ENCODE measurements around the gene TOM1L2. TPM values are rescaled to one million over a fixed set of nuclear protein-coding genes. Genes with fewer than 3 reads are reported as not detected.

TOM1L2 gene
- total and polyA plus RNA-seq, 11 donors: 122 to 345 (median 247) TPM

DNA sequence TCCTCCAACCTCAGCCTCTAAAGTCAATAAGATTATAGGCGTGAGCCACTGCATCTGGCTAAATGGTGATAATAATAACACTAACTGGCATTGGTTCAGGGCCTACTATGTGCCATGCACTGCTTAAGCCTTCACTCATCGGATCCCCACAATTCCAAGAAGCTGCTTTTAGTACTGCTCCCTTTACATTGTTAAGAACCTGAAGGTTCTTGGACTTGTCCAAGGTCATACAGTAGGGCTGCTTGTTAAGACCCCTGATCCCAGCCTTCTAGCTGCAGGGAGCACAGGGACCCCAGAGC, 142.0 kb downstream of the TOM1L2 start:
- WGBS, 4 donors: 94 to 98% (median 96%) methylated on average over 2 of the region's 2 CpGs
- ATAC-seq (no peak), DNase-seq (no peak)
- Histone ChIP-seq H3K27ac (peak overlapping the region in 2 of 12 donors; percentile 77 to 79), H3K4me3 (no peak overlapping the region), H3K27me3 (no peaks in the 10 kb centered on the region), H3K9me3 (no peaks in the 10 kb centered on the region), H3K4me1 (peaks cover under 1 to 59% (median 27%) of the 10 kb centered on the region in 12 donors), H3K36me3 (peaks cover 0 to 15% (median 0%) of the 10 kb centered on the region in 9 donors)
- intact Hi-C loops (cut with DNase I): no loop called here
- TF ChIP-seq, protein P1, sequence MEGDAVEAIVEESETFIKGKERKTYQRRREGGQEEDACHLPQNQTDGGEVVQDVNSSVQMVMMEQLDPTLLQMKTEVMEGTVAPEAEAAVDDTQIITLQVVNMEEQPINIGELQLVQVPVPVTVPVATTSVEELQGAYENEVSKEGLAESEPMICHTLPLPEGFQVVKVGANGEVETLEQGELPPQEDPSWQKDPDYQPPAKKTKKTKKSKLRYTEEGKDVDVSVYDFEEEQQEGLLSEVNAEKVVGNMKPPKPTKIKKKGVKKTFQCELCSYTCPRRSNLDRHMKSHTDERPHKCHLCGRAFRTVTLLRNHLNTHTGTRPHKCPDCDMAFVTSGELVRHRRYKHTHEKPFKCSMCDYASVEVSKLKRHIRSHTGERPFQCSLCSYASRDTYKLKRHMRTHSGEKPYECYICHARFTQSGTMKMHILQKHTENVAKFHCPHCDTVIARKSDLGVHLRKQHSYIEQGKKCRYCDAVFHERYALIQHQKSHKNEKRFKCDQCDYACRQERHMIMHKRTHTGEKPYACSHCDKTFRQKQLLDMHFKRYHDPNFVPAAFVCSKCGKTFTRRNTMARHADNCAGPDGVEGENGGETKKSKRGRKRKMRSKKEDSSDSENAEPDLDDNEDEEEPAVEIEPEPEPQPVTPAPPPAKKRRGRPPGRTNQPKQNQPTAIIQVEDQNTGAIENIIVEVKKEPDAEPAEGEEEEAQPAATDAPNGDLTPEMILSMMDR (IDR thresholded peaks at IDR 0.05): no peak
- TF ChIP-seq POLR2A (IDR thresholded peaks at IDR 0.05): no peak

DNA sequence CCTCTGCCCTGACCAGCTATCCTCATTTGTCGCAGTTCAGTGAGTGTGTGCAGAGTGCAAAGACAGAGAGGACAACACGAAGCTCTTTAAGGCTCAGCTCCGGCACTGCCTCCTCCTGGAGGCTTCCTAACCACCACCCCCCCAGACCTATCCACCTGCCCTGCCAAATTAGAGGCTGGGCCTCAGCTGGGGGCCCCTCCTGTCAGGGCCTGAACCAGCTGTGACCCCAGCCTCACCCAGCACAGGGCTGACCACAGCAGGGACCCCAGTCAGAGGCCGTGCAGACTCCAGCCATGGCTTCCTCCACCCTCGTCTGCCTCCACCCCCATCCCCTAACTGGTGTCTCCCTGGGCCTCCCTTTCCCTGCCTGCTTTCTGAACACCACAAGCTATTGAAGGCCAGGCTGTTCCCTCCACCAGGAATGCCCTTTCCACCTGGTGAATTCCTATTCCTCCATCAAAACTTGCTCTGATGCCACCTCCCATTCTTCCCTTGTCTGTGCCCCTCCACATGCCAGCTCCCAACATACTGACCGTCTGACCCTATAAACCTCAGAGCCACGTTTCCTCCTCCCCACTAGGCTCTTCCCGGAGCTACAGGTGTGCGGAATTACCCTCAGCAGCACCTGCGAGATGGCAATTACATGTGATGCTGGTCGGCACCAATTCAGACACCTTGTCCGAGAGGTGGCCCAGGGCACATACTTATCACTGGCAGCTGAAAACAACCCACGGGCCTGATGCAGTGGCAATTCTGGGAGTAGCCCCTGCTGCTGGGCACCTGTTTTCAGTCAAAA, 144.2 kb downstream of the TOM1L2 start:
- Histone ChIP-seq H3K4me3 (no peak overlapping the region), H3K27me3 (no peaks in the 10 kb centered on the region), H3K36me3 (peaks cover 0 to 15% (median 0%) of the 10 kb centered on the region in 9 donors), H3K4me1 (peaks cover 10 to 61% (median 35%) of the 10 kb centered on the region in 12 donors), H3K9me3 (no peaks in the 10 kb centered on the region), H3K27ac (no peak overlapping the region)
- ATAC-seq (no peak), DNase-seq (no peak)
- intact Hi-C loops (cut with DNase I): no loop called here
- no peak for TF ChIP-seq POLR2A (IDR thresholded peaks at IDR 0.05)
- TF ChIP-seq, protein P1 (IDR thresholded peaks at IDR 0.05): no peak
- WGBS, 4 donors: 87 to 89% (median 88%) methylated on average over 11 to 13 of the region's 13 CpGs

DNA sequence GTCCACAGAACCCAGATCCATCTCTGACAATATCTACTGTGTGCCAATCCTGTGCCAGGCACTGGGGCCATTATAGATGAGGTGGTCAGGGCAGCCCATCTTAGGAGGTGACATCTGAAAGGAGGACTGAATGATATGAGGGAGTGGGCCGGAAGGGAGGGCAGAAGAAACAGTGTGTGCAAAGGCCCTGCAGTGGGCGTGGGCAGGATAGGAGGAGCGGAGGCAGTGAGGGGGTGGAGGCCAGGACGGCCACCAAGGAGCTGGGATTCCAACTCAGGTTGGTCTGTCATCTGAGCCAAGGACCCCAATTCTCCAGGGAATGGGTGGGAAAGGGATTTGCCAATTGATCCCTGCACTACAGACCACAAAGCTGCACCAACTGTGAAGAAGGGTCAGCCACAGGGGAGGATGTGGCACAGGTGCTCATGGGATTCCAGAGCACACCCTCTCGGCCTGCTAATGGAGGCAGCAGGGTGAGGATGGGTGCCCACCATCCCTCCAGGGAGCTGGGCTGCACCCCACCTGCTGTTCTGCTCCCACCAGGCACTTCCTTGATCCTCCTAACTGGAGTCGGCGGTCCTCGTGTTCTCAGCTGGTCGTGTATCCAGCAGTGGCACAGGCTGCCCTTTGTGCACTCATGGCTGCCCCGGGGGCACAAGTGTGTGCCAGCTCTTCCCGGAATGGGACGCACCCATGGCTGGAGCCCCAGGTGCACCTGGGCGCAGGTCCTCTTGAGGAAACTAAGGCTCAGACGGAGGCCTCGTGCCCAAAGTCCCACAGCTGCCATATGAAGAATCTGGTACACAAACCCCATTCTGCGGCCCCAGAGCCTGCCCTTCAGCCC, 145.0 kb downstream of the TOM1L2 start:
- TF ChIP-seq POLR2A (IDR thresholded peaks at IDR 0.05): no peak
- TF ChIP-seq, protein P1 (IDR thresholded peaks at IDR 0.05): no peak
- intact Hi-C loops (cut with DNase I): no loop called here
- Histone ChIP-seq H3K36me3 (peaks cover 0 to 12% (median 0%) of the 10 kb centered on the region in 9 donors), H3K27me3 (no peaks in the 10 kb centered on the region), H3K4me3 (no peak overlapping the region), H3K9me3 (no peaks in the 10 kb centered on the region), H3K4me1 (peaks cover 16 to 69% (median 44%) of the 10 kb centered on the region in 12 donors), H3K27ac (no peak overlapping the region)
- no peak for DNase-seq
- no peak for ATAC-seq
- WGBS, 4 donors: 94 to 99% (median 95%) methylated on average over 12 to 16 of the region's 16 CpGs

DNA sequence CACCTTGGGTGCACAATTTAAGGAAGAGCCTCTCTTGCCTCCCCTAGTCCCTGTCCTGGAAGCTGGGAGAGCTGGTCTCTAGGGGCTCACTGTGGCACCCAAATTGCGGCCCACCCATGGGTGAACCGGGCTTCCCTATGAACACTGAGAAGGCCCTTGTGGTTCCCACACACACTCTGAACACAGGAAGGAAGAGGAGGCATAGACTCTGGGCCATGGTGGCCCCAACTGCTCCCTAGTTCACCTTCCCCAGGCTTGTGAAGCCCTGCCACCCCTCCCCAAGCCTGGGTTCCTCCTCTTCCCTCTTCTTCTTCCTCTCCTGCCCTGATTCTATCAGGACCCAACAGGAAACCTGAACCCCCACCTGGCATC, 145.9 kb downstream of the TOM1L2 start:
- 71 to 100% (median 82%) methylated on average over 2 of the region's 2 CpGs for WGBS, 4 donors
- Histone ChIP-seq H3K9me3 (no peaks in the 10 kb centered on the region), H3K27me3 (no peaks in the 10 kb centered on the region), H3K36me3 (peaks cover 0 to 4% (median 0%) of the 10 kb centered on the region in 9 donors), H3K4me1 (peaks cover 19 to 69% (median 43%) of the 10 kb centered on the region in 12 donors), H3K27ac (peak overlapping the region in 4 of 12 donors; percentile 18 to 88 (median 82)), H3K4me3 (no peak overlapping the region)
- DNase-seq (no peak), ATAC-seq (no peak)
- intact Hi-C loops (cut with DNase I): no loop called here
- TF ChIP-seq POLR2A (IDR thresholded peaks at IDR 0.05): no peak
- TF ChIP-seq, protein P1 (IDR thresholded peaks at IDR 0.05): no peak

Data from heart left ventricle (tissue), 16 donors.